ENCODE results near the gene DMXL2. TPM values are rescaled to one million over a fixed set of nuclear protein-coding genes. Genes with fewer than 3 reads are reported as not detected.
"Not testable (repeated sequence)": the region's sequence is repeated elsewhere in the genome, so short reads cannot be mapped to it uniquely, and the experiment has no call there.

DMXL2 gene
- total RNA-seq, 2 experiments from 2014 or later = 10.0 TPM

DNA sequence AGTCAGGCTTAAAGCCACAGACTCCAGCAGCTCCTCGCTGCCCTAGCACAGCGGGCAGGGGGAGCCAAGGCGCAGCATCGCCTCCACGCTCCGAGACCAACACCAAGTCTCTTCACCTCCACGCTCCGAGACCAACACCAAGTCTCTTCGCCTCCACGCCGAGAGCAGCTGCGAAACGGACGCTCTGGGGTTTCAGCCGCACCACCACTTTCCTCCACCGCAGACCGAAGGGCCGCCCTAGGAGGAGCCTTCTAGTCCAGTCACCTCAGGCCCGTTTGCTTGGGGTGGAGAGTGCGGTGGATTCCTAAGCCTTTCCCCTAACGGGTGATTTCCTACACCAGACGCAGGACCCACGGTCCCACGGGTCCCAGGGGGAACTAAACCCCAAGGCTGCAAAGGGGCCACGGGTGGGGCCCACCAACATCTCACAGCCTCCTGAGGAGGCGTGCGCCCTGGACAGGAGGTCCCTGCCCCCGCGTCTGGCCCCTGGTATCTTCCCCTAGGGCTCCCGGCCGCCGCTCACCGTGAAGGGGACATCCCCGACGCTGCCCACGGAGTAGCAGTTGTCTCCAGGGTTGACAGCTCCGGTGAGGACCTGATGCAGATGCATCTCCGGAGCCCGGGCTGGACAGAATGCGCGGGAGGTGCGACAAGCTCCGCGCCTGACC is 501 bp downstream of the DMXL2 start:
- Mint-ChIP-seq H3K9me3 (no peaks in the 10 kb centered on the region), H3K27ac (no peak overlapping the region), H3K4me1 (ENCODE audit: low read depth) (peaks cover 19% of the 10 kb centered on the region), H3K27me3 (ENCODE audit: low read depth) (no peaks in the 10 kb centered on the region), H3K4me3 (peak overlapping the region; percentile 76), H3K36me3 (ENCODE audit: low read depth) (no peaks in the 10 kb centered on the region)
- intact Hi-C loops (cut with micrococcal nuclease) = loop anchor here (2.0 kb wide), 2 partner anchors 105 to 115 kb away; partner anchors contain the start of gene LYSMD2
- CTCF ChIA-PET = interaction anchor here (0.7 to 4.3 kb wide), 9 partner anchors 11 to 180 kb away, joined by 3 to 25 read pairs (median 3); no protein-coding TSS in a partner anchor
- DNase-seq = peak; percentile 50

GRCh38 chr15:51621155-51621765 is 1.3 kb downstream of the DMXL2 start:
- peaks cover 19% of the 10 kb centered on the region for H3K4me1 Mint-ChIP-seq (ENCODE audit: low read depth)
- no peaks in the 10 kb centered on the region for H3K9me3 Mint-ChIP-seq
- H3K27ac Mint-ChIP-seq = no peak overlapping the region
- H3K36me3 Mint-ChIP-seq (ENCODE audit: low read depth) = no peaks in the 10 kb centered on the region
- H3K4me3 Mint-ChIP-seq = peak overlapping the region; percentile 76
- CTCF ChIA-PET = interaction anchor here (0.7 to 4.3 kb wide), 10 partner anchors 10 to 181 kb away, joined by 3 to 25 read pairs (median 3); no protein-coding TSS in a partner anchor
- no peaks in the 10 kb centered on the region for H3K27me3 Mint-ChIP-seq (ENCODE audit: low read depth)
- no peak for DNase-seq
- intact Hi-C loops (cut with micrococcal nuclease) = no loop called here

DNA sequence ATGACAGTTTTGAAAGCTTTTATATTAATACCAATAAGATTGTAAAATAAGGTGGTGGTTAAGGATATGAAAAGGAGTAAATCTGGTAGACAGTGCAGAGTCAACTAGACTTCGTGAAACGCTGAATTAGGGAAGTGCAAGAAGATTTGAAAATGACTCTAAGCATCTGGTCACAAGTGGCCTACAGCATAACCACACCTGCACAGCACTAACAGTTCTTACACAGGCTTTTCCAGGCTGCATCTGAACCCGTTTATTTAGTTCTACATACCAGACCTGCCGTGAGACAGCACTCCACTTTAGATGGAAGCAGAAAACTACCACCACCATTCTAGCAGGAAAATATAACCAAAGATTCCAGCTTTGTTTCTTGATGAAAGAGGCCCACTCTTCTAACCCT is 1.9 kb downstream of the DMXL2 start:
- H3K9me3 Mint-ChIP-seq = no peaks in the 10 kb centered on the region
- no peak overlapping the region for H3K27ac Mint-ChIP-seq
- no peaks in the 10 kb centered on the region for H3K27me3 Mint-ChIP-seq (ENCODE audit: low read depth)
- CTCF ChIA-PET = interaction anchor here (1.1 to 4.3 kb wide), 5 partner anchors 9 to 156 kb away, joined by 3 to 25 read pairs (median 3); no protein-coding TSS in a partner anchor
- DNase-seq = no peak
- no peak overlapping the region for H3K4me3 Mint-ChIP-seq
- intact Hi-C loops (cut with micrococcal nuclease) = no loop called here
- no peaks in the 10 kb centered on the region for H3K36me3 Mint-ChIP-seq (ENCODE audit: low read depth)
- H3K4me1 Mint-ChIP-seq (ENCODE audit: low read depth) = peaks cover 19% of the 10 kb centered on the region

DNA sequence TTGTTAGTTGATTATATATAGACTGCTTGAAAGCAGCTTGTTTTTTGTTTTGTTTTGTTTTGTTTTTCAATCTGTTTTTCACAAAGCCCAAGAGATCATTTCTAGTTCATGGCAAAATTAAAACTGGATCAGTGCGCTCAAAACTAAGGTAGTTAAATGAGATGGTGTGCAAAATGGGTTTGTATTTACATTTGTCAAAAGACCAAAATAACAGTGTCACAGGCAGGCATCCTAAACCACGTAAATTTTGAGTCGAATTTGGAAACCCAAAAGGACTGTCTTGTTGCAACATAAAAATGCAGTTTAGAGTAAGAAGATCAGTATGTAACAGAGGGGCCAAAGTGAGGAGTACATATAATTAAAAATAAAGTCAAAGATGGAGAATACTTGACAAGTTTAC is 2.4 kb downstream of the DMXL2 start:
- CTCF ChIA-PET = interaction anchor here (1.0 to 4.3 kb wide), 4 partner anchors 9 to 156 kb away, joined by 3 to 25 read pairs (median 4); no protein-coding TSS in a partner anchor
- intact Hi-C loops (cut with micrococcal nuclease) = no loop called here

GRCh38 chr15:51619331-51620035 is 3.1 kb downstream of the DMXL2 start:
- no peaks in the 10 kb centered on the region for H3K36me3 Mint-ChIP-seq (ENCODE audit: low read depth)
- DNase-seq = no peak
- H3K4me3 Mint-ChIP-seq = no peak overlapping the region
- CTCF ChIA-PET = interaction anchor here (0.5 to 4.3 kb wide), 3 partner anchors 31 to 160 kb away, joined by 3 to 25 read pairs (median 3); no protein-coding TSS in a partner anchor
- H3K9me3 Mint-ChIP-seq = no peaks in the 10 kb centered on the region
- no peak overlapping the region for H3K27ac Mint-ChIP-seq
- H3K4me1 Mint-ChIP-seq (ENCODE audit: low read depth) = peaks cover 19% of the 10 kb centered on the region
- H3K27me3 Mint-ChIP-seq (ENCODE audit: low read depth) = no peaks in the 10 kb centered on the region
- intact Hi-C loops (cut with micrococcal nuclease) = no loop called here

More for the DNA sequence above, 2.4 kb downstream of the DMXL2 start:
- DNase-seq = no peak
- Mint-ChIP-seq H3K27me3 (ENCODE audit: low read depth) (no peaks in the 10 kb centered on the region), H3K9me3 (no peaks in the 10 kb centered on the region), H3K4me3 (no peak overlapping the region), H3K4me1 (ENCODE audit: low read depth) (peaks cover 19% of the 10 kb centered on the region), H3K27ac (no peak overlapping the region), H3K36me3 (ENCODE audit: low read depth) (no peaks in the 10 kb centered on the region)

DNA sequence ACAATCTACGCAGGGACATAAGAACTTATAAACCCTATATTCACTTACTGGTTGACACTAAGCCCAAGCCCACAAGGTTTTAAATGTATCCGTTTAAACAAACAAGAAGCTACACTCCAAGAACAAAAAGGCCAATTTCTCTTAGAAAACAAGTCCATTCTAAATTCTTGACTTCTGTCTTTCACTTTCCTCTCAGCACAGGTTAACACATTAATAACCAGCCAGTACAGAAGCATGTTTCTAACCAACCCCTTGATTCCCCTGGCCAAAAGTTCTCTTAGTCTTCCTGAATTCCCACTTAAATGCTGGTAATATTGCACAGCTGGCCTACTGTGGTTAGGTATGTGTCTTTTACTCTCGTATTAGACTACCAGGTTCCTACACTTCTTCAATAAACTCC is 4.7 kb downstream of the DMXL2 start:
- intact Hi-C loops (cut with micrococcal nuclease) = no loop called here
- H3K4me3 Mint-ChIP-seq = no peak overlapping the region
- no peak overlapping the region for H3K27ac Mint-ChIP-seq
- H3K27me3 Mint-ChIP-seq (ENCODE audit: low read depth) = no peaks in the 10 kb centered on the region
- H3K36me3 Mint-ChIP-seq (ENCODE audit: low read depth) = no peaks in the 10 kb centered on the region
- H3K4me1 Mint-ChIP-seq (ENCODE audit: low read depth) = peaks cover 14% of the 10 kb centered on the region
- peaks cover 2% of the 10 kb centered on the region for H3K9me3 Mint-ChIP-seq
- no peak for DNase-seq
- CTCF ChIA-PET = no interaction called here

DNA sequence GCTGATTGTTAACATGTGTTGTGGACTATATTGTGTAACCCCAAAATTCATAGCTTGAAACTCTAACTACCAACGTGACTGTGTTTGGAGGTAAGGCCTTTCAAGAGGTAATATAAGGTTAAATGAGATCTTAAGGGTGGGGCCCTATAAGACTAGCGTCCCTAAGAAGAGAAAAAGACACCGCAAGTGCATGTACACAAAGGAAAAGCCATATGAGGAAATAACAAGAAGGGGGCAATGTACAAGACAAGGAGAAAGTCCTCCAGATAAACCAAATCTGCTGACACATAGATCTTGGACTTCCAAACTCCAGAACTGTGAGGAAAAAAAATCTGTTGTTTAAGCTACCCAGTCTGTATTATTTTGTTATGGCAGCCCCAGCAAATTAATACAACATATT is 8.6 kb downstream of the DMXL2 start:
- CTCF ChIA-PET = interaction anchor here (0.6 kb wide), 1 partner anchor 159 kb away, joined by 4 read pairs; no protein-coding TSS in a partner anchor
- no peak overlapping the region for H3K27ac Mint-ChIP-seq
- intact Hi-C loops (cut with micrococcal nuclease) = no loop called here
- no peaks in the 10 kb centered on the region for H3K4me1 Mint-ChIP-seq (ENCODE audit: low read depth)
- H3K27me3 Mint-ChIP-seq (ENCODE audit: low read depth) = no peaks in the 10 kb centered on the region
- peaks cover 4% of the 10 kb centered on the region for H3K36me3 Mint-ChIP-seq (ENCODE audit: low read depth)
- H3K9me3 Mint-ChIP-seq = peaks cover 12% of the 10 kb centered on the region
- no peak overlapping the region for H3K4me3 Mint-ChIP-seq
- DNase-seq = no peak

DNA sequence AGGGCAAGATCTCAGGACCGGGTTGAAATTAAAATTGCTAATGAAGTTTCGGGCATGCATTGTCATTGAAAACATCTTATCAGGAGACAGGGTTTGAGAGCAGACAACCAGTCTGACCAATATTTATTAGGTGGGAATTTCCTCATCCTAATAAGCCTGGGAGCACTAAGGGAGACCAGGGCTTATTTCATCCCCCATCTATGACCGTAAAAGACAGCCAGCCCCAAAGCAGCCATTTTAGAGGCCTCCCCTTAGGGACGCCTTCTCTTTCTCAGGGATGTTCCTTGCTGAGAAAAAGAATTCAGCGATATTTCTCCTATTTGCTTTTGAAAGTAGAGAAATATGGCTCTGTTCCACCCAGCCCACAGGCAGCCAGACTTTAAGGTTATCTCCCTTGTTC is 9.9 kb downstream of the DMXL2 start:
- H3K27me3 Mint-ChIP-seq (ENCODE audit: low read depth); DNase-seq; CTCF ChIA-PET; H3K36me3 Mint-ChIP-seq (ENCODE audit: low read depth); H3K4me1 Mint-ChIP-seq (ENCODE audit: low read depth); H3K27ac Mint-ChIP-seq; intact Hi-C loops (cut with micrococcal nuclease); H3K4me3 Mint-ChIP-seq: not testable (repeated sequence)
- H3K9me3 Mint-ChIP-seq = peaks cover 12% of the 10 kb centered on the region

GRCh38 chr15:51603462-51603948 is 19.1 kb downstream of the DMXL2 start:
- H3K4me3 Mint-ChIP-seq; CTCF ChIA-PET; H3K36me3 Mint-ChIP-seq (ENCODE audit: low read depth); DNase-seq; intact Hi-C loops (cut with micrococcal nuclease); H3K4me1 Mint-ChIP-seq (ENCODE audit: low read depth); H3K27ac Mint-ChIP-seq; H3K27me3 Mint-ChIP-seq (ENCODE audit: low read depth); H3K9me3 Mint-ChIP-seq: not testable (repeated sequence)

DNA sequence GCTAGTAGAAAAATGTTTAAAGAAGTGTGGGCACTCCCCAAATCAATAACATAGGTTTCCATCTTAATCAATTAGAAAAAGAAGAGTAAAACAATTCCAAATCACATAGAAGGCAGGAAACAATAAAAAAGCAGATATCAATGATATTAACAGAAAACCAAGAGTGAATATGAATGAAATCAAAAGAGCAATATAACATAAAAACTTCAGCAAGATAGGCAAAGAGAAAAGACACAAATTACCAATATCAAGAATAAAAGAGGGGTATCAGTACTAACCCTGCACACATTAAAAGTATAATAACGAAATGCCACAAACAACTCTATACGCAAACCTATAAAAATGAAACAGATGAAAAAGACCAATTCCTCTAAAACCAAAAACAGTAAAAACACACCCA is 19.6 kb downstream of the DMXL2 start:
- Mint-ChIP-seq H3K27ac (no peak overlapping the region), H3K9me3 (no peaks in the 10 kb centered on the region), H3K36me3 (ENCODE audit: low read depth) (no peaks in the 10 kb centered on the region)

GRCh38 chr15:51602484-51602883 is 20.1 kb downstream of the DMXL2 start:
- CTCF ChIA-PET = interaction anchor here (0.6 kb wide), 1 partner anchor 13 kb away, joined by 3 read pairs; no protein-coding TSS in a partner anchor
- Mint-ChIP-seq H3K36me3 (ENCODE audit: low read depth) (no peaks in the 10 kb centered on the region), H3K4me3 (no peak overlapping the region), H3K9me3 (no peaks in the 10 kb centered on the region), H3K4me1 (ENCODE audit: low read depth) (peaks cover 2% of the 10 kb centered on the region), H3K27me3 (ENCODE audit: low read depth) (no peaks in the 10 kb centered on the region), H3K27ac (no peak overlapping the region)
- intact Hi-C loops (cut with micrococcal nuclease) = no loop called here
- DNase-seq = no peak

More for the DNA sequence above, 19.6 kb downstream of the DMXL2 start:
- DNase-seq = no peak
- Mint-ChIP-seq H3K4me3 (no peak overlapping the region), H3K4me1 (ENCODE audit: low read depth) (peaks cover 2% of the 10 kb centered on the region), H3K27me3 (ENCODE audit: low read depth) (no peaks in the 10 kb centered on the region)
- intact Hi-C loops (cut with micrococcal nuclease) = no loop called here
- CTCF ChIA-PET = interaction anchor here (0.6 kb wide), 1 partner anchor 14 kb away, joined by 3 read pairs; no protein-coding TSS in a partner anchor

- CTCF ChIA-PET = no interaction called here
- H3K27ac Mint-ChIP-seq = no peak overlapping the region
Measured at GRCh38 chr15:51601801-51602200, 20.8 kb downstream of the DMXL2 start.

More at GRCh38 chr15:51601801-51602200, 20.8 kb downstream of the DMXL2 start:
- no peaks in the 10 kb centered on the region for H3K36me3 Mint-ChIP-seq (ENCODE audit: low read depth)
- no peaks in the 10 kb centered on the region for H3K9me3 Mint-ChIP-seq
- DNase-seq = no peak
- no peak overlapping the region for H3K4me3 Mint-ChIP-seq
- H3K27me3 Mint-ChIP-seq (ENCODE audit: low read depth) = no peaks in the 10 kb centered on the region
- intact Hi-C loops (cut with micrococcal nuclease) = no loop called here
- peaks cover 2% of the 10 kb centered on the region for H3K4me1 Mint-ChIP-seq (ENCODE audit: low read depth)

All from activated naive CD4-positive, alpha-beta T cell treated with anti-CD3 and anti-CD28 coated beads for 36 hours (primary cell).